ENCODE data around the gene GSK3A.

GSK3A gene

GRCh38 chr19:42253245-42254088 is 11.1 kb upstream of the GSK3A start (continued):
- no peak for TF ChIP-seq ZBTB49 (tag by site-specific recombination; IDR thresholded peaks at IDR 0.05; ENCODE audit: low read depth)
- TF ChIP-seq, protein P1, sequence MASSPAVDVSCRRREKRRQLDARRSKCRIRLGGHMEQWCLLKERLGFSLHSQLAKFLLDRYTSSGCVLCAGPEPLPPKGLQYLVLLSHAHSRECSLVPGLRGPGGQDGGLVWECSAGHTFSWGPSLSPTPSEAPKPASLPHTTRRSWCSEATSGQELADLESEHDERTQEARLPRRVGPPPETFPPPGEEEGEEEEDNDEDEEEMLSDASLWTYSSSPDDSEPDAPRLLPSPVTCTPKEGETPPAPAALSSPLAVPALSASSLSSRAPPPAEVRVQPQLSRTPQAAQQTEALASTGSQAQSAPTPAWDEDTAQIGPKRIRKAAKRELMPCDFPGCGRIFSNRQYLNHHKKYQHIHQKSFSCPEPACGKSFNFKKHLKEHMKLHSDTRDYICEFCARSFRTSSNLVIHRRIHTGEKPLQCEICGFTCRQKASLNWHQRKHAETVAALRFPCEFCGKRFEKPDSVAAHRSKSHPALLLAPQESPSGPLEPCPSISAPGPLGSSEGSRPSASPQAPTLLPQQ (tag by site-specific recombination; IDR thresholded peaks at IDR 0.05) = peak; percentile 56
- peak; percentile 33; the same call in 1 of the 2 replicates for TF ChIP-seq ZBTB8A (tag by site-specific recombination; IDR thresholded peaks at IDR 0.05)
- TF ChIP-seq, protein P2, sequence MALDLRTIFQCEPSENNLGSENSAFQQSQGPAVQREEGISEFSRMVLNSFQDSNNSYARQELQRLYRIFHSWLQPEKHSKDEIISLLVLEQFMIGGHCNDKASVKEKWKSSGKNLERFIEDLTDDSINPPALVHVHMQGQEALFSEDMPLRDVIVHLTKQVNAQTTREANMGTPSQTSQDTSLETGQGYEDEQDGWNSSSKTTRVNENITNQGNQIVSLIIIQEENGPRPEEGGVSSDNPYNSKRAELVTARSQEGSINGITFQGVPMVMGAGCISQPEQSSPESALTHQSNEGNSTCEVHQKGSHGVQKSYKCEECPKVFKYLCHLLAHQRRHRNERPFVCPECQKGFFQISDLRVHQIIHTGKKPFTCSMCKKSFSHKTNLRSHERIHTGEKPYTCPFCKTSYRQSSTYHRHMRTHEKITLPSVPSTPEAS (tag by site-specific recombination; IDR thresholded peaks at IDR 0.05) = peak; percentile 56; the same call in 1 of the 2 replicates
- peak; percentile 22; the same call in 1 of the 2 replicates for TF ChIP-seq ZNF561 (tag by site-specific recombination; IDR thresholded peaks at IDR 0.05; ENCODE audit: borderline replicate concordance)
- TF ChIP-seq KLF16 (tag by site-specific recombination; IDR thresholded peaks at IDR 0.05) = peak; percentile 97
- no peak for TF ChIP-seq SALL2 (tag by site-specific recombination; IDR thresholded peaks at IDR 0.05; ENCODE audit: borderline replicate concordance)
- no peak for TF ChIP-seq PRDM1 (tag by site-specific recombination; IDR thresholded peaks at IDR 0.05)
- 0 out of 2 replicates have a peak, but pooled peaks have one; percentile 25 for TF ChIP-seq ZNF777 (tag by site-specific recombination; IDR thresholded peaks at IDR 0.05; ENCODE audit: borderline replicate concordance)
- TF ChIP-seq ZXDB (tag by site-specific recombination; IDR thresholded peaks at IDR 0.05) = peak; percentile 75
- TF ChIP-seq SP7 (tag by site-specific recombination; IDR thresholded peaks at IDR 0.05) = peak; percentile 58
- TF ChIP-seq ZNF404 (tag by site-specific recombination; IDR thresholded peaks at IDR 0.05) = no peak
- TF ChIP-seq ZNF48 (tag by site-specific recombination; IDR thresholded peaks at IDR 0.05) = no peak
- no peak for TF ChIP-seq ZNF175 (tag by site-specific recombination; IDR thresholded peaks at IDR 0.05)
- no peak for TF ChIP-seq ZNF521 (tag by site-specific recombination; IDR thresholded peaks at IDR 0.05)
- peak; percentile 58 for TF ChIP-seq ZNF394 (tag by site-specific recombination; IDR thresholded peaks at IDR 0.05; ENCODE audit: borderline replicate concordance)
- TF ChIP-seq ZNF600 (tag by site-specific recombination; IDR thresholded peaks at IDR 0.05) = peak; percentile 53
- TF ChIP-seq SP2 (tag by site-specific recombination; IDR thresholded peaks at IDR 0.05) = peak; percentile 88
- TF ChIP-seq ZNF585B (tag by site-specific recombination; IDR thresholded peaks at IDR 0.05) = no peak
- TF ChIP-seq ZBTB17 (tag by site-specific recombination; IDR thresholded peaks at IDR 0.05) = peak; percentile 92
- TF ChIP-seq KLF10 (tag by site-specific recombination; IDR thresholded peaks at IDR 0.05) = peak; percentile 91
- TF ChIP-seq FEZF1 (tag by site-specific recombination; IDR thresholded peaks at IDR 0.05) = peak; percentile 9; the same call in 1 of the 2 replicates
- TF ChIP-seq, protein P3, sequence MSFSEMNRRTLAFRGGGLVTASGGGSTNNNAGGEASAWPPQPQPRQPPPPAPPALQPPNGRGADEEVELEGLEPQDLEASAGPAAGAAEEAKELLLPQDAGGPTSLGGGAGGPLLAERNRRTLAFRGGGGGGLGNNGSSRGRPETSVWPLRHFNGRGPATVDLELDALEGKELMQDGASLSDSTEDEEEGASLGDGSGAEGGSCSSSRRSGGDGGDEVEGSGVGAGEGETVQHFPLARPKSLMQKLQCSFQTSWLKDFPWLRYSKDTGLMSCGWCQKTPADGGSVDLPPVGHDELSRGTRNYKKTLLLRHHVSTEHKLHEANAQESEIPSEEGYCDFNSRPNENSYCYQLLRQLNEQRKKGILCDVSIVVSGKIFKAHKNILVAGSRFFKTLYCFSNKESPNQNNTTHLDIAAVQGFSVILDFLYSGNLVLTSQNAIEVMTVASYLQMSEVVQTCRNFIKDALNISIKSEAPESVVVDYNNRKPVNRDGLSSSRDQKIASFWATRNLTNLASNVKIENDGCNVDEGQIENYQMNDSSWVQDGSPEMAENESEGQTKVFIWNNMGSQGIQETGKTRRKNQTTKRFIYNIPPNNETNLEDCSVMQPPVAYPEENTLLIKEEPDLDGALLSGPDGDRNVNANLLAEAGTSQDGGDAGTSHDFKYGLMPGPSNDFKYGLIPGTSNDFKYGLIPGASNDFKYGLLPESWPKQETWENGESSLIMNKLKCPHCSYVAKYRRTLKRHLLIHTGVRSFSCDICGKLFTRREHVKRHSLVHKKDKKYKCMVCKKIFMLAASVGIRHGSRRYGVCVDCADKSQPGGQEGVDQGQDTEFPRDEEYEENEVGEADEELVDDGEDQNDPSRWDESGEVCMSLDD (tag by site-specific recombination; IDR thresholded peaks at IDR 0.05) = peak; percentile 83
- TF ChIP-seq ZNF660 (tag by site-specific recombination; IDR thresholded peaks at IDR 0.05) = no peak
- peak; percentile 93 for TF ChIP-seq GLIS2 (tag by site-specific recombination; IDR thresholded peaks at IDR 0.05)
- TF ChIP-seq, protein P4, sequence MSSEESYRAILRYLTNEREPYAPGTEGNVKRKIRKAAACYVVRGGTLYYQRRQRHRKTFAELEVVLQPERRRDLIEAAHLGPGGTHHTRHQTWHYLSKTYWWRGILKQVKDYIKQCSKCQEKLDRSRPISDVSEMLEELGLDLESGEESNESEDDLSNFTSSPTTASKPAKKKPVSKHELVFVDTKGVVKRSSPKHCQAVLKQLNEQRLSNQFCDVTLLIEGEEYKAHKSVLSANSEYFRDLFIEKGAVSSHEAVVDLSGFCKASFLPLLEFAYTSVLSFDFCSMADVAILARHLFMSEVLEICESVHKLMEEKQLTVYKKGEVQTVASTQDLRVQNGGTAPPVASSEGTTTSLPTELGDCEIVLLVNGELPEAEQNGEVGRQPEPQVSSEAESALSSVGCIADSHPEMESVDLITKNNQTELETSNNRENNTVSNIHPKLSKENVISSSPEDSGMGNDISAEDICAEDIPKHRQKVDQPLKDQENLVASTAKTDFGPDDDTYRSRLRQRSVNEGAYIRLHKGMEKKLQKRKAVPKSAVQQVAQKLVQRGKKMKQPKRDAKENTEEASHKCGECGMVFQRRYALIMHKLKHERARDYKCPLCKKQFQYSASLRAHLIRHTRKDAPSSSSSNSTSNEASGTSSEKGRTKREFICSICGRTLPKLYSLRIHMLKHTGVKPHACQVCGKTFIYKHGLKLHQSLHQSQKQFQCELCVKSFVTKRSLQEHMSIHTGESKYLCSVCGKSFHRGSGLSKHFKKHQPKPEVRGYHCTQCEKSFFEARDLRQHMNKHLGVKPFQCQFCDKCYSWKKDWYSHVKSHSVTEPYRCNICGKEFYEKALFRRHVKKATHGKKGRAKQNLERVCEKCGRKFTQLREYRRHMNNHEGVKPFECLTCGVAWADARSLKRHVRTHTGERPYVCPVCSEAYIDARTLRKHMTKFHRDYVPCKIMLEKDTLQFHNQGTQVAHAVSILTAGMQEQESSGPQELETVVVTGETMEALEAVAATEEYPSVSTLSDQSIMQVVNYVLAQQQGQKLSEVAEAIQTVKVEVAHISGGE (tag by site-specific recombination; conservative IDR thresholded peaks at IDR 0.05; ENCODE audit: low read depth) = peak; percentile 64
- TF ChIP-seq ZNF2 (tag by site-specific recombination; IDR thresholded peaks at IDR 0.05) = no peak
